OCI-LY3 (cell line): Measurements from ENCODE around the gene ACER2.

Source experiments
- CTCF ChIP-seq: fragments of 200-600, 300-600 bp; sonication (generic); IDR thresholded peaks from 2 replicates; pipeline ENCODE4 v1.5.1; 2014; ENCODE audit warnings: antibody characterized with exemption, low read length, low read depth
- EZH2phosphoT487 ChIP-seq: fragments of 200-600 bp; shearing (Covaris generic); IDR thresholded peaks from 2 replicates; pipeline ENCODE4 v1.6.1; 2018; ENCODE audit warnings: antibody characterized with exemption, mixed run types, low read depth

- TF ChIP-seq CTCF (no peak), EZH2phosphoT487 (no peak)
Measured at GRCh38 chr9:19371942-19372341, 36.9 kb upstream of the ACER2 start.
